ENCODE measurements around the gene ZNF579. TPM values are rescaled to one million over a fixed set of nuclear protein-coding genes. Genes with fewer than 3 reads are reported as not detected.

ZNF579 gene
- total and polyA plus RNA-seq, 2 of the 8 experiments (the other 6 are each of a cell fraction or from before 2014, with no cell fraction given) = 10.0 to 18.9 TPM

DNA sequence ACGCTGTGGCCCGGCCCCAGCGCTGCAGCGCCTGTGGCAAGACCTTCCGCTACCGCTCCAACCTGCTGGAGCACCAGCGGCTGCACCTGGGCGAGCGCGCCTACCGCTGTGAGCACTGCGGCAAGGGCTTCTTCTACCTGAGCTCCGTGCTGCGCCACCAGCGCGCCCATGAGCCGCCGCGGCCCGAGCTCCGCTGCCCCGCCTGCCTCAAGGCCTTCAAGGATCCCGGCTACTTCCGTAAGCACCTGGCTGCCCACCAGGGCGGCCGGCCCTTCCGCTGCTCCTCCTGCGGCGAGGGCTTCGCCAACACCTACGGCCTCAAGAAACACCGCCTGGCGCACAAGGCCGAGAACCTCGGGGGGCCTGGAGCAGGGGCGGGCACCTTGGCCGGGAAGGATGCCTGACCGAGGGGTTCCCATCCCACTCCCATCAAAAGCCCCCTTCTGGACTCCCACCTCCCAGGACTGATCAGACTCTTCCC is 35.8 kb upstream of the ZNF579 start:
- H2AK5ac ChIP-seq (ENCODE audit: low read depth, low read length) = no peak overlapping the region
- H3K36me3 ChIP-seq (ENCODE audit: control insufficient read depth in 2 of 4, insufficient read depth in 4 of 4, low read length in 3 of 4) = peaks cover 0 to 33% (median 2%) of the 10 kb centered on the region in 4 experiments; a peak in 6 of 8 replicates
- no peak overlapping the region for H3K27ac ChIP-seq (ENCODE audit: low read depth, low read length)
- H2BK20ac ChIP-seq (ENCODE audit: low read length) = no peak overlapping the region
- no peak overlapping the region for H3K4ac ChIP-seq (replicated peaks; ENCODE audit: insufficient read length, low read depth, low read length)
- H3K79me2 ChIP-seq (ENCODE audit: control insufficient read depth in 1 of 2, insufficient read depth in 2 of 2, low read length in 2 of 2) = no peaks in the 10 kb centered on the region
- peak in 1 of 2 experiments; percentile 45 for DNase-seq (ENCODE audit: low read depth in 1 of 2, low spot score in 2 of 2)
- H3K56ac ChIP-seq (replicated peaks; ENCODE audit: insufficient read length, low read depth, low read length) = no peak overlapping the region
- ChIA-PET CTCF (ENCODE audit: partially characterized antibody) (interaction anchor here (0.5 kb wide), 1 partner anchor 355 kb away, joined by 3 read pairs; no protein-coding TSS in a partner anchor), POLR2A (ENCODE audit: partially characterized antibody) (interaction anchor here (0.5 to 3.2 kb wide), 6 partner anchors 10 to 145 kb away, joined by 3 to 12 read pairs (median 3); partner anchors contain the start of genes FIZ1, ZNF580 and ZNF865)
- no peaks in the 10 kb centered on the region for H3K23me2 ChIP-seq (ENCODE audit: low read depth, low read length)
- no peak overlapping the region for H2AFZ ChIP-seq (ENCODE audit: low read length)
- peaks cover 0 to 2% (median 0%) of the 10 kb centered on the region in 4 experiments; a peak in 1 of 7 replicates for H3K27me3 ChIP-seq (replicated peaks in 1 of 4; ENCODE audit: control insufficient read depth in 3 of 4, extremely low read depth in 1 of 4, insufficient read depth in 3 of 4, low read length in 3 of 4)
- no peak overlapping the region for H2BK15ac ChIP-seq (ENCODE audit: low read length)
- no peaks in the 10 kb centered on the region; a peak in 1 of 4 replicates for H3K9me3 ChIP-seq (ENCODE audit: insufficient read depth in 2 of 2, low read depth in 1 of 2, low read length in 1 of 2)
- H4K20me1 ChIP-seq (replicated peaks in 1 of 2; ENCODE audit: control insufficient read depth in 1 of 2, insufficient read depth in 2 of 2, low read length in 2 of 2) = peaks cover 6 to 10% of the 10 kb centered on the region in 2 experiments
- no peak overlapping the region for H3K4me2 ChIP-seq (ENCODE audit: insufficient read depth in 1 of 2, low read depth in 2 of 2, low read length in 2 of 2)
- no peak overlapping the region for H2BK5ac ChIP-seq (ENCODE audit: low read depth, low read length)
- H3K14ac ChIP-seq (ENCODE audit: insufficient read length) = no peak overlapping the region
- no peak overlapping the region for H3K9ac ChIP-seq (replicated peaks in 1 of 4; ENCODE audit: extremely low read depth in 1 of 4, low read depth in 3 of 4, low read length in 3 of 4)
- FAIRE-seq = no peak
- no peaks in the 10 kb centered on the region for H3K4me1 ChIP-seq (replicated peaks in 1 of 4; ENCODE audit: control insufficient read depth in 3 of 4, insufficient read depth in 4 of 4, low read length in 3 of 4)
- H4K5ac ChIP-seq (ENCODE audit: insufficient read length, low read depth, low read length) = no peak overlapping the region
- H2BK120ac ChIP-seq (replicated peaks; ENCODE audit: low read depth, low read length) = no peak overlapping the region
- H4K8ac ChIP-seq (ENCODE audit: extremely low read depth, insufficient read depth, low read length) = no peak overlapping the region; the same call in none of the 2 replicates
- H3K79me1 ChIP-seq (ENCODE audit: low read depth, low read length) = no peaks in the 10 kb centered on the region
- H3K18ac ChIP-seq (ENCODE audit: extremely low read depth, low read length) = no peak overlapping the region
- 96% methylated on average over 38 of the region's 38 CpGs; no CpG with 5 or more reads in 1 of the 2 experiments for WGBS, 2 experiments (ENCODE audit: extremely low coverage in 1 of 2, insufficient coverage in 1 of 2, insufficient read length in 1 of 2, insufficient replicate concordance in 2 of 2, low coverage in 1 of 2, low lambda C conversion rate in 2 of 2, missing lambda C conversion rate in 1 of 2)
- H2BK12ac ChIP-seq (ENCODE audit: low read depth, low read length) = no peak overlapping the region
- no peak overlapping the region for H3K23ac ChIP-seq (ENCODE audit: insufficient read length)
- H3K4me3 ChIP-seq (ENCODE audit: extremely low read depth in 1 of 4, insufficient read depth in 2 of 4, low read depth in 3 of 4, low read length in 4 of 4) = no peak overlapping the region
- no peak overlapping the region for H4K91ac ChIP-seq (replicated peaks; ENCODE audit: insufficient read length, low read length)
- TF ChIP-seq CTBP2 (IDR thresholded peaks at IDR 0.05; ENCODE audit: borderline replicate concordance, insufficient read depth, insufficient read length, low read length) (no peak), TEAD4 (IDR thresholded peaks at IDR 0.05; ENCODE audit: low read depth, low read length) (no peak)

Data from H1 (cell line).